Activated CD4-positive, alpha-beta T cell treated with anti-CD3 and anti-CD28 coated beads, Interleukin-2, amount 10 ng/mL, durations not matched to agents 24 days and 14 days (primary cell): Measurements from ENCODE around the gene ZC2HC1C. TPM values are rescaled to one million over a fixed set of nuclear protein-coding genes. Genes with fewer than 3 reads are reported as not detected.

Experiments
- DNase-seq: peaks from one replicate; pipeline ENCODE4 v3.0.0; 2022
- H3K27ac Mint-ChIP-seq: one replicate; pipeline ENCODE4 v1.8.0; 2022; ENCODE audit warnings: mild to moderate bottlenecking, mixed read lengths
- H3K27me3 Mint-ChIP-seq: one replicate; pipeline ENCODE4 v1.8.0; 2022; ENCODE audit warnings: mixed read lengths
- H3K36me3 Mint-ChIP-seq: one replicate; pipeline ENCODE4 v1.8.0; 2022; ENCODE audit warnings: low read depth, mild to moderate bottlenecking, mixed read lengths
- H3K4me1 Mint-ChIP-seq: one replicate; pipeline ENCODE4 v1.8.0; 2021; ENCODE audit warnings: mixed read lengths
- H3K4me3 Mint-ChIP-seq: one replicate; pipeline ENCODE4 v1.8.0; 2022; ENCODE audit warnings: mild to moderate bottlenecking, moderate library complexity, mixed read lengths
- H3K9me3 Mint-ChIP-seq: one replicate; pipeline ENCODE4 v1.8.0; 2021; ENCODE audit warnings: mixed read lengths
- intact Hi-C: fragments of 100-400 bp; cut with micrococcal nuclease; formaldehyde crosslinking; loops from one replicate; pipeline ENCODE4 v1.15.1; 2023
- total RNA-seq: library from RNA; stranded (reverse); gene quantifications from 2 replicates; pipeline ENCODE4 v1.2.3, GENCODE V29; 2022

ZC2HC1C gene
- total RNA-seq, 1 donor from 2014 or later, result 0.82 TPM

DNA sequence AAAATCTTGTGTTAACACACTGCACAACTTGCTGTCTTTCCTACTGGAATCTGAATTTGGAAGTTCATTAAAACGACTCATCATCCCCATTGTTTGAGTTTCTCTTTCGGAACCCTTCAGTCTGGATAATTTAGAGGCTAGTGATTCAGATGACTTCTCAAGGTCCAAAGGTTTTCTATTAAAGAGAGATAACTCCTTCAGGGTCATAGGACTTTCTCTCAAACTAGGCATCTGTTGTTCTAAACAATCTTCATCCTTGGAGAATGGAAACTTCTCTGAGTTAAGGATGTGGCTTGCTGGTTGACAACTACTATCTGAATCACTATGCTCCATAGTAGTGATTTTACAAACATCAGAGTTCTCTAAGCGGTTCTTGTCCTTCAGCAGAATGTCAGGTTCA is 22.5 kb upstream of the ZC2HC1C start:
- H3K4me1 Mint-ChIP-seq, result peaks cover 51% of the 10 kb centered on the region
- intact Hi-C loops, result loop anchor here (5.0 kb wide), 1 partner anchor 35 kb away; no protein-coding TSS in a partner anchor
- peak overlapping the region; percentile 13 for H3K4me3 Mint-ChIP-seq
- no peaks in the 10 kb centered on the region for H3K27me3 Mint-ChIP-seq
- H3K36me3 Mint-ChIP-seq, result peaks cover 47% of the 10 kb centered on the region
- no peaks in the 10 kb centered on the region for H3K9me3 Mint-ChIP-seq
- DNase-seq, result no peak
- peak overlapping the region; percentile 81 for H3K27ac Mint-ChIP-seq

DNA sequence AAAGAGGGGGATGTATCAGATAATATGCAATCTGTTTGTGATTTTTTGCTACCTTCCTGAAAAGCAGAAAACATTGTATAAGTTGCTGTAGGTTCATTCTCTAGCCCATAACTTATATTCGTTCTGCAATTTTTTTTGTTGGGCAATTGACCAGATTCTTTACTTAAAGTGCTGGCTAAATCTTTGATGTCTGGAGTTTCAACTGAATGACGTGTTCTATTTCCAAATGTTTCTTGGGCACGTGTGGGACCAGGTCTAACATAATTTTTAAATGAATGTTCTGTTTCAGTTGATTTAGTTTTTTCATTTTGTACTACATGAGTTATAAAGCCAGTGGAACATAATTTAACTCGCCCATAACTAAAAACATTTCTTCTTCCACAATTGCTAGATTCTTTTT is 21.9 kb upstream of the ZC2HC1C start:
- intact Hi-C loops, result loop anchor here (5.0 kb wide), 1 partner anchor 35 kb away; no protein-coding TSS in a partner anchor
- H3K4me1 Mint-ChIP-seq, result peaks cover 52% of the 10 kb centered on the region
- no peak overlapping the region for H3K27ac Mint-ChIP-seq

DNA sequence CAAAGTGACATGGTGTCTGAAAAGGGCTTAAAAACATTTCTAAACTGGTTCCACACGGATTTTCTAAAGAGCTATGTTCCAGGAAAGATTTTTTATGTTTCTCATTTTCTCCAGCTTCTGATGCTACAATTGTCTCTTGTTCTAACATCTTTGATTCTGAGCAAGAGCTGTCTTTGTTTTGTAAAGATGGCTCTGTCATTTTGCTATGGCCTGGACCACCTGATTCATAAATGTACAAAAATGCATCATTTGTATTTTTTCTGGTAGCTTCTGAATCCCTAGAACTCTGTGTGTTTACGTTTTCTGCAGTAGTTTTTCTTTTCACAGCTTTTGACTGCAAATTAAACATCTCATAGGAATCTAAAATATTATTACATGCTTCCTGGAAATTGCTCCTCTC is 21.3 kb upstream of the ZC2HC1C start:
- H3K4me3 Mint-ChIP-seq, result no peak overlapping the region
- no peak for DNase-seq
- no peak overlapping the region for H3K27ac Mint-ChIP-seq
- intact Hi-C loops, result loop anchor here (5.0 kb wide), 1 partner anchor 36 kb away; no protein-coding TSS in a partner anchor
- no peaks in the 10 kb centered on the region for H3K9me3 Mint-ChIP-seq
- no peaks in the 10 kb centered on the region for H3K27me3 Mint-ChIP-seq
- peaks cover 50% of the 10 kb centered on the region for H3K36me3 Mint-ChIP-seq
- peaks cover 58% of the 10 kb centered on the region for H3K4me1 Mint-ChIP-seq

More for the DNA sequence above, 21.9 kb upstream of the ZC2HC1C start:
- no peak for DNase-seq
- no peak overlapping the region for H3K4me3 Mint-ChIP-seq
- H3K9me3 Mint-ChIP-seq, result no peaks in the 10 kb centered on the region
- no peaks in the 10 kb centered on the region for H3K27me3 Mint-ChIP-seq
- H3K36me3 Mint-ChIP-seq, result peaks cover 44% of the 10 kb centered on the region

DNA sequence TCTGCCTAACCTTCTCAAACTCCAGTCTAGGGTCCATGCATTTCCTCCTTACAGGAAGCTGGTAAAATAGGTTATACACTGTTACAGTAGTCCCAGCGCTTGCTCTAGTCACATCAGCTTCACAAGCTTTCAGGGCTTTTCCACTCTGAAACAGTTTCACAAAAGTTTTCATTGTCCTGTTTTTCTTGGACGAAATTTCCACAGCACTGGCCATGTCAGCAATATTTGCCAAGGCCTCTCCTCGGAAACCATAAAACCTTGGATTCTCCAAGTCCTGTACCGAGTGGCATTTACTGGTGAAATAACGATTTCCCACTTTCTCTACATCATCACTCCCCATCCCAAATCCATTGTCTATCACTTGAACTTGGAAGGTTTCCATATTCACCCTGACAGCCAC is 20.3 kb upstream of the ZC2HC1C start:
- intact Hi-C loops, result loop anchor here (5.0 kb wide), 1 partner anchor 37 kb away; no protein-coding TSS in a partner anchor
- DNase-seq, result no peak
- Mint-ChIP-seq H3K4me3 (no peak overlapping the region), H3K27me3 (no peaks in the 10 kb centered on the region), H3K36me3 (peaks cover 51% of the 10 kb centered on the region), H3K27ac (no peak overlapping the region), H3K9me3 (no peaks in the 10 kb centered on the region), H3K4me1 (peaks cover 66% of the 10 kb centered on the region)

DNA sequence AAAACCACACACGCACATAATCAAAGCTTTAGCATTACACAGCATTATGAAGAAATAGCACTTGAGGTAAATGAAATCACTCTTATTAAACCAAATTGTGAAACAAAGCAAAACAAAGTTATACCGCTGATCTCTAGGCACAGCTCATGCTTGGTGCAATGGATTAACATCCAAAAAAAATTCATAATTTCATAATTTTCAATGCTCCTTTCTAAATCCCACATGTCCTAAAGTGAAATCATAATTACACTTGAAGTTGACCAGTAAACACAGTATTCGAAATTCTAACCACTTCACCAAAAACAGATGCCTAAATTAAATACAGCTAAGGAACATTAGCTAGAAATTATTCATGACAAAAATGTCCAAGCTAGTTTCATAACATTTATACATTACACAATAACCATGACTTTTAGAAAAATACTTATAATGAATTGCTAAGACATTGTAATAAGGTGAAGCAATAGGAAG is 19.7 kb upstream of the ZC2HC1C start:
- Mint-ChIP-seq H3K9me3 (no peaks in the 10 kb centered on the region), H3K36me3 (peaks cover 49% of the 10 kb centered on the region), H3K27me3 (no peaks in the 10 kb centered on the region), H3K4me1 (peaks cover 64% of the 10 kb centered on the region), H3K4me3 (peak overlapping the region; percentile 92), H3K27ac (peak overlapping the region; percentile 27)
- no peak for DNase-seq
- intact Hi-C loops, result loop anchor here (2.0 to 5.0 kb wide), 2 partner anchors 19 to 37 kb away; partner anchors contain the start of gene ZC2HC1C

DNA sequence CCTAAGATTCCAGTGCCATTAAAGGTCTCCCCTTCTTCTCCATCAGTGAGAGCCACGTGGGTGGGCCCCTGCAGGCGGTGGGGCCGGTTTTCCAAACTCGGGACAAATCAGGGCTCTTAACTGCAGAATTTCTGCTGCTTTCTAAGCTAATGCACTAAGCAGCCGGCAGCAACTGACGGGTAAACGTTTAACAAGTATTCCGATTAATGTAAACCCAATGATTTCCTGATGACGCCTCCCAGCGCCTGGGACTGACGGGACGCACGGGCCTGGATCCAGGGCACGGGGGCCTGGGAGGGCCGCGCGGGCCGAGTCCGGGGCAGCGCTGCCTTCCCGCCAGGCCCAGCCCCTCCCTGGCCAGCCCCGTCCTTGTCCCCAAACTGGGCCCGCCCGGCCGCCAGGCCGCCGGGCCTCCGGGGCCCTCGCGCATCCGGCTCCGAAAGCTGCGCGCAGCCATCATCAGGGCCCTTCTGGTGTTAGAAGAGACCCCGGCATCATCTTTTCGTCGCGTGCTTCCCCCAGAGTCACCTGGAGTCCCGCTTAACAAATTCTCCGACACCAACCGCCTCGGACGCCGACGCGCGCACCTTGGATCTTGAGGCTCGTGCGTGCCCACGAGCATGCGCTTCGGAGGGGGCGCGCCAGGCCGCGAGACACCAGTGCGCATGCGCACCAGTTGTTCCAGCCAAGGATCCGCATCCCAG is 18.4 kb upstream of the ZC2HC1C start, which contains the start of gene MLH3:
MLH3 (minus strand) TSS at position 616 of the 704 bp plus-strand sequence. CDS start 1,812 bp downstream, outside the sequence.
- Mint-ChIP-seq H3K4me1 (peaks cover 60% of the 10 kb centered on the region), H3K9me3 (no peaks in the 10 kb centered on the region)

DNA sequence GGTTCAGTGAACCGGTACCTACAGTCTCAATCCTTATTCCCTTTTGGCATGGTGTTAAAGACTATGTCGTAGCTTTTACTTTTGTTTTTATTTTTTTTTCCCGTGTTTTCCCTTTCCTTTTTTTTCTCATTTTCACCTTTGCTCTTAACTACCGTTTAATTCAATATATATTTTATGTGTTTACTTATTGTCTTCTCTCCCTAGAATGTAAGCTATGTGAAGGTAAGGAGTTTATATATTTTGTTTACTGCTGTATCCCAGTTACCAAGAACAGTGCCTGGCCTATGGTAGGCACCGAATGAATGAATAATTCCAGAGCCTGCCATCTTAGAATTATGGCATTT is 17.9 kb upstream of the ZC2HC1C start:
- Mint-ChIP-seq H3K36me3 (peaks cover 51% of the 10 kb centered on the region), H3K4me1 (peaks cover 58% of the 10 kb centered on the region), H3K27ac (peak overlapping the region; percentile 97), H3K27me3 (no peaks in the 10 kb centered on the region), H3K9me3 (no peaks in the 10 kb centered on the region), H3K4me3 (peak overlapping the region; percentile 92)
- intact Hi-C loops, result loop anchor here (2.0 kb wide), 1 partner anchor 17 kb away; the partner anchor contains the start of gene ZC2HC1C
- no peak for DNase-seq

More for the DNA sequence above, 18.4 kb upstream of the ZC2HC1C start, which contains the start of gene MLH3:
- H3K36me3 Mint-ChIP-seq, result peaks cover 53% of the 10 kb centered on the region
- peak within 1 kb of the TSS; percentile 92 for H3K4me3 Mint-ChIP-seq
- intact Hi-C loops, result loop anchor here (2.0 kb wide), 1 partner anchor 18 kb away; the partner anchor contains the start of gene ZC2HC1C
- peak; percentile 94 for DNase-seq
- H3K27ac Mint-ChIP-seq, result peak within 1 kb of the TSS; percentile 97
- no peaks in the 10 kb centered on the region for H3K27me3 Mint-ChIP-seq

DNA sequence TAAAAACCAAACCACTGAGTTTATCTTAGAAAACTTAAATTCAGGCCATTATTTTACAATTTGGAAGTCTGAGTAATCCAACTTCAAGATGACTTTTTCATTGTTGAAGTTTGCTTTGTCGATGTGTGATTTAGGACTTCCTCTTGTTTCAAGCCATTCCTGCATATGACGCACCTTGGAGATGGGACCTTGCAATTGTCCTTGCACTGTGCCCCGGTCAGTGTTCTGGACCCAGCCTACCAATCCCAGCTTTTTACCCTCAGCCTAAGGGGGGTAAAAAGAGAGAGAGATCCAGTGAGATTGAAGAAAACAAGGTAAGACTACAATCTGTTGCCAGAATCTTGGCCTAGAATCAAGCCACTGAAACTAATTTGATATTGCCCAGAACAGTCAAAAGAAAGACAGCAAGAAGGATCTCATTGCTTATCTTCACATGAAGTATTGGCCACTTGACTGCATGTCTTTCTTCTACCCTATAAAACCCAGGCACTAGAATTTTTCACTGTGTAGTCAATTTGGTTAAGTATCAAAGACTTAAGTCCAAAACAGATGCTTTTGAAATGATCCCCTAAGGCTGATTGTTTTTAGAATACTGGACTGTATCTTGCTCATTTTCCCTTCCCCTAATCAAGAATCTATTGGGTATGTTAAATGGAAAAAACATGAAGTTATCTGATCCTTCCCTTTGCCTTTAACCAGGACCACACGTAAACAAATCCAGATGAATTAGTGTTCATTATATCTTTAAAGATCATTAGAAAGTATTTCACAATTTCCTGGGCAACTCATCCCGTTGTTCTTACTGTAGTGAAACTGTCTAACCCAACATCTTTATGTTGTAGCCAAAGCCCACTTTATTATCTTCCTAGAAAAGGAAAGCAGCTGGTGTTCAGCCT is 15.8 kb upstream of the ZC2HC1C start:
- H3K27me3 Mint-ChIP-seq, result no peaks in the 10 kb centered on the region
- no peak for DNase-seq
- H3K9me3 Mint-ChIP-seq, result no peaks in the 10 kb centered on the region
- peaks cover 41% of the 10 kb centered on the region for H3K4me1 Mint-ChIP-seq
- peaks cover 43% of the 10 kb centered on the region for H3K36me3 Mint-ChIP-seq
- intact Hi-C loops, result no loop called here
- H3K4me3 Mint-ChIP-seq, result no peak overlapping the region
- peak overlapping the region; percentile 71 for H3K27ac Mint-ChIP-seq

DNA sequence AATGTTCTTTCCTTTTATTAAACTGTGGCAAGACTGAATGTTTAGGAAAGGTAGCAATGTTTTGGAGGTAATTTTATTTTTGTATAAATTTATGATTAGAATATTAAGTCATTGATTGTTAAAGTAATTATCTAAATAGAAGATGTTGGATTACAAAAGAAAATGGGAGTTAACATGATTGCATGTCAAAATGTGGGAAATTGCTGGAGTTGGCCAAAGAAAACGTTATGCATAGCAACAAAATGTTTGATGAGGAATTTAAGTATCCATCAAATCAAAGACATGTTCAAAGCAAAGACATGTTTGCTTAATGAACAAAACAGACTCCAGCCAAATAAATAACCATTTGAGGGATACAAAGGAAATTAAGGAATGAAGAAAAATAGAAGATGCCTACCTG is 15.0 kb upstream of the ZC2HC1C start:
- Mint-ChIP-seq H3K9me3 (no peaks in the 10 kb centered on the region), H3K27me3 (no peaks in the 10 kb centered on the region), H3K4me1 (peaks cover 41% of the 10 kb centered on the region), H3K4me3 (no peak overlapping the region), H3K36me3 (peaks cover 43% of the 10 kb centered on the region), H3K27ac (no peak overlapping the region)
- no peak for DNase-seq
- intact Hi-C loops, result no loop called here

DNA sequence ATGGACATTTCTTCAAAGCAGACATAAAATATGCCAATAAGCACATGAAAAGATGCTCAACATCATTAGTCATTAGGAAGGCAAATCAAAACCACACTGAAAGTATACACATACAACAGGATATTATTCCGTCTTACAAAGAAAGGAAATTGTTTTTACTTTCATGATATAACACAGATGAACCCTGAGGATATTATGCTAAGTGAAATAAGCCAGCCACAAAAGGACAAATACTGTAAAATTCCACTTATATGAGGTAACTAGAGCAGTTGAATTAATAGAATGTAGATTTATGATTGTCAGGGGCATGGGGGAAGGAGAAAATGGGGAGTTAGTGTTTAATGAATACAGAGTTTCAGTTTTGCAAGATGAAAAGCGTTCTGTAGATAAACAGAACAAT is 9.8 kb upstream of the ZC2HC1C start:
- H3K4me1 Mint-ChIP-seq, result peaks cover 38% of the 10 kb centered on the region
- no peak for DNase-seq
- no peaks in the 10 kb centered on the region for H3K27me3 Mint-ChIP-seq
- H3K9me3 Mint-ChIP-seq, result no peaks in the 10 kb centered on the region
- H3K4me3 Mint-ChIP-seq, result no peak overlapping the region
- H3K36me3 Mint-ChIP-seq, result peaks cover 43% of the 10 kb centered on the region
- H3K27ac Mint-ChIP-seq, result no peak overlapping the region
- intact Hi-C loops, result loop anchor here (10.0 kb wide), 1 partner anchor 195 kb away; no protein-coding TSS in a partner anchor

DNA sequence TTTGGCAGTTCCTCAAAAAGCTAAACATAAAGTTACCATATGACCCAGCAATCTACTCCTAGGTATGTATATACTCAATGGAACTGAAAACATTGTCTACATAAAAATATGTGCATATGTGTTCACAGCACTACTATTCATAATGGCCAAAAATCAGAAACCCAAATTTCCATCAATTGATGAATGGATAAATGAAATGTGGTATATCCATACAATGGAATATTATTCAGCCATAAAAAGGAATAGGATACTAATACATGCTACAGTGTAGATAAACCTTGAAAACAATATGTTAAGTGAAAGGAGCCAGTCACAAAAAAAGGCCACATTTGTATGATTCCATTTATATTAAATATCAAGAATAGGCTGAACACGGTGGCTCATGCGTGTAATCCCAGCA is 9.0 kb upstream of the ZC2HC1C start:
- Mint-ChIP-seq H3K27ac (no peak overlapping the region), H3K36me3 (peaks cover 41% of the 10 kb centered on the region), H3K4me3 (no peak overlapping the region)

DNA sequence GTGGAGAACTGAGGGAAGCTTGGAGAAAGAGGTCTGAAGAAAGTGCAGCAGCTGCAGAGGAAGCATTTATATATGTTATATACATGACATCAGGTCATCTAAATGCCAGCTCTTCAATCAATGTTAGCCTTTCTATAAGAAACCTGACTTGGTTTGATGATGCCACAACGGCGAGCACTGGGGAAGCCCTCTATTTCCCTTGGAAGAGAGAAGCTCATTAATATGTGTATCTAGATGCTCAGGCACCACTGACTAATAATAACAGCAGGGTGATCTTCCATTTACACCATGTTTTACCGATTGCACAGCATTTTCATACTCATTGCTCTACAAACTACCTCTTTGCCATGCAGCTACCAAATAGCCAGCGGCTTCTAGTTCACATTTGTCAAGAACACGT is 6.4 kb upstream of the ZC2HC1C start:
- Mint-ChIP-seq H3K4me3 (peak overlapping the region; percentile 100), H3K36me3 (peaks cover 29% of the 10 kb centered on the region), H3K27me3 (no peaks in the 10 kb centered on the region), H3K9me3 (no peaks in the 10 kb centered on the region), H3K4me1 (peaks cover 33% of the 10 kb centered on the region), H3K27ac (peak overlapping the region; percentile 97)
- DNase-seq, result peak; percentile 63
- intact Hi-C loops, result loop anchor here (10.0 kb wide), 1 partner anchor 198 kb away; no protein-coding TSS in a partner anchor

More for the DNA sequence above, 9.0 kb upstream of the ZC2HC1C start:
- no peaks in the 10 kb centered on the region for H3K27me3 Mint-ChIP-seq
- H3K9me3 Mint-ChIP-seq, result no peaks in the 10 kb centered on the region
- no peak for DNase-seq
- intact Hi-C loops, result loop anchor here (10.0 kb wide), 1 partner anchor 196 kb away; no protein-coding TSS in a partner anchor
- H3K4me1 Mint-ChIP-seq, result peaks cover 37% of the 10 kb centered on the region

DNA sequence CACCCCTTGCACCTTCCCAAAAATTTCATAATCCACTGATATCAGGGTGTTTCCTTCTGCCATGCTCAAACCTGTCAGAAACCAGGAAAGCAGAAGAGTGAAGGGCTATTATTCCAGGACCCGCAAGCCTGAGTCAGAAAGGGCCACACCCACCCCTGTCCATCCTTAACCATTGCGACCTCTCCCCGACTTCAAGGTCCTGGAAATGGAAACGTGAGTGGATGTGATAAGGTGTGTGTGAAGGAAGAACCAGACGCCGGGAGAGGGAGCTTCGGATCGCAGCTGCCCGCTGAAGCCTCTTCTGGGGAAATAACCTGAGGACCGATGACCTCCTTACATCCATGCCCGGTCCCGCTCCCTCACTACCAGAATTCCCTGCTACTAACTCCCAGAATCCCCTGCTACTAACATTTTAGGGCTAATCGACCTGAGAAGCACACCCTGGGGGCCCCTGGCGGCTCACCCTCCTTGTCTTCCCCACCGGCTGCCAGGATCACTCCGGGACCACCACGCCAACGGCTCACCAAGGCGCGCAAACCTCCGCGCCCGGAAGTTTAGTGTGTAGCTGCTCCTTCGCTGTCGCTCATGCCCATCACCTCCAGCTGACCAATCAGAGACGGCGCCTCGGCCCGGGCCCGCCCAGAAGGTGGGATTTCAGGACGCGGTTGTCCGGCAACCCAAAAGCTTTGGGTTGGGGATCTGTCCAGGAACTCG is 5.8 kb upstream of the ZC2HC1C start, which contains the start of gene ACYP1:
ACYP1 (minus strand) TSS at position 534 of the 714 bp plus-strand sequence; CDS start at position 63, 471 bp downstream.
- Mint-ChIP-seq H3K4me3 (peak within 1 kb of the TSS; percentile 100), H3K4me1 (peaks cover 33% of the 10 kb centered on the region), H3K36me3 (peaks cover 25% of the 10 kb centered on the region), H3K27ac (peak within 1 kb of the TSS; percentile 97), H3K27me3 (no peaks in the 10 kb centered on the region), H3K9me3 (no peaks in the 10 kb centered on the region)
- intact Hi-C loops, result loop anchor here (2.0 to 10.0 kb wide), 2 partner anchors 63 to 199 kb away; partner anchors contain the start of gene NEK9
- peak; percentile 98 for DNase-seq
